ENCODE results near the gene MYO5A. TPM values are rescaled to one million over a fixed set of nuclear protein-coding genes. Genes with fewer than 3 reads are reported as not detected.

Gene MYO5A
- polyA plus RNA-seq, 1 of the 3 experiments (the other 2 are of a cell fraction) = 11.0 TPM

GRCh38 chr15:52362497-52362896 is 166.2 kb downstream of the MYO5A start:
- no peak overlapping the region for H2AFZ ChIP-seq (ENCODE audit: low read depth)
- H3K36me3 ChIP-seq (replicated peaks in 1 of 2; ENCODE audit: control insufficient read depth in 1 of 2, insufficient read depth in 2 of 2, low read length in 1 of 2) = peaks cover 21 to 29% of the 10 kb centered on the region in 2 experiments
- H4K20me1 ChIP-seq (ENCODE audit: insufficient read depth) = no peaks in the 10 kb centered on the region
- ChIA-PET CTCF (interaction anchor here (0.8 kb wide), 1 partner anchor 106 kb away, joined by 3 read pairs; no protein-coding TSS in a partner anchor), POLR2A (interaction anchor here (0.6 kb wide), 1 partner anchor 139 kb away, joined by 3 read pairs; no protein-coding TSS in a partner anchor)
- no peak overlapping the region for H3K4me3 ChIP-seq (ENCODE audit: low read depth in 2 of 2, low read length in 1 of 2)
- H3K4me2 ChIP-seq = no peak overlapping the region
- no peak overlapping the region for H3K9ac ChIP-seq
- no peaks in the 10 kb centered on the region for H3K9me3 ChIP-seq
- no peaks in the 10 kb centered on the region for H3F3A ChIP-seq (replicated peaks; ENCODE audit: insufficient read depth)
- TF ChIP-seq NFIC (IDR thresholded peaks at IDR 0.05; ENCODE audit: borderline replicate concordance) (no peak), RCOR1 (IDR thresholded peaks at IDR 0.05; ENCODE audit: low read length) (no peak)
- H3K27me3 ChIP-seq (ENCODE audit: insufficient read depth) = no peaks in the 10 kb centered on the region
- H3K9me2 ChIP-seq = no peaks in the 10 kb centered on the region
- peaks cover 0 to 2% of the 10 kb centered on the region in 2 experiments; a peak in 1 of 4 replicates for H3K4me1 ChIP-seq (ENCODE audit: control insufficient read depth in 1 of 2, insufficient read depth in 2 of 2, low read depth in 1 of 2, low read length in 1 of 2)
- no peaks in the 10 kb centered on the region for H3K79me2 ChIP-seq (ENCODE audit: insufficient read depth)
- WGBS (ENCODE audit: low lambda C conversion rate) = 95% methylated on average over 3 of the region's 3 CpGs
- no peak for DNase-seq
- no peak overlapping the region for H3K27ac ChIP-seq (ENCODE audit: low read depth in 2 of 2, low read length in 1 of 2)

DNA sequence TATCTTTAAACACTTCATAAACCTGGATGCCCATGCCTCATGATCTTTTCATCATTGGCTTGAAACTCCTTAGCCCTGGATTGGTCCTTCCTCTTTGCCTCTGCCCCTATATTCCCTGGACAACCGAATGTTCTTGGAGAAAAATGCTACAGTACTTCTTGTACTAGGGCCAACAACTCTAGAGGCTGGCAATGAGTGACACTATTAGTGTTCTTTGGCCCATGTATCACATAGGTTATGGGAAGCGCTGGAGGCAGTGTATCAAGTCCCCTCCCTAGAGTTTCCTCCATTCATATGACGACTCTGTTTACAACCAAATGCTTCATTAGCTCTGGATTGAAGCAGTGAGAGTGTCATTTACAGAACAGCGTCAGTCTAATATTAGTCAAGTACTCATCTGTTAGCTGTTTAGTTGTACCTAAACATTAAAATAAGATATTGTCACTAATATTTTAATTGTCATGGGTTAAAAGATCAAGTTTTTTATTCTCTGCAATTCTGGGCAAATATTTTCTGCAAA is 166.6 kb downstream of the MYO5A start:
- 94% methylated on average over 4 of the region's 4 CpGs for WGBS (ENCODE audit: low lambda C conversion rate)
- CTCF ChIA-PET = interaction anchor here (0.8 kb wide), 1 partner anchor 105 kb away, joined by 3 read pairs; no protein-coding TSS in a partner anchor

More for the DNA sequence above, 166.6 kb downstream of the MYO5A start:
- TF ChIP-seq MEF2A (IDR thresholded peaks at IDR 0.05; ENCODE audit: borderline replicate concordance, low read depth) = no peak
- no peak for TF ChIP-seq RFX5 (IDR thresholded peaks at IDR 0.05; ENCODE audit: low read length)
- TF ChIP-seq, protein P1, sequence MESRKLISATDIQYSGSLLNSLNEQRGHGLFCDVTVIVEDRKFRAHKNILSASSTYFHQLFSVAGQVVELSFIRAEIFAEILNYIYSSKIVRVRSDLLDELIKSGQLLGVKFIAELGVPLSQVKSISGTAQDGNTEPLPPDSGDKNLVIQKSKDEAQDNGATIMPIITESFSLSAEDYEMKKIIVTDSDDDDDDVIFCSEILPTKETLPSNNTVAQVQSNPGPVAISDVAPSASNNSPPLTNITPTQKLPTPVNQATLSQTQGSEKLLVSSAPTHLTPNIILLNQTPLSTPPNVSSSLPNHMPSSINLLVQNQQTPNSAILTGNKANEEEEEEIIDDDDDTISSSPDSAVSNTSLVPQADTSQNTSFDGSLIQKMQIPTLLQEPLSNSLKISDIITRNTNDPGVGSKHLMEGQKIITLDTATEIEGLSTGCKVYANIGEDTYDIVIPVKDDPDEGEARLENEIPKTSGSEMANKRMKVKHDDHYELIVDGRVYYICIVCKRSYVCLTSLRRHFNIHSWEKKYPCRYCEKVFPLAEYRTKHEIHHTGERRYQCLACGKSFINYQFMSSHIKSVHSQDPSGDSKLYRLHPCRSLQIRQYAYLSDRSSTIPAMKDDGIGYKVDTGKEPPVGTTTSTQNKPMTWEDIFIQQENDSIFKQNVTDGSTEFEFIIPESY (IDR thresholded peaks at IDR 0.05; ENCODE audit: borderline replicate concordance, low read depth) = no peak
- TF ChIP-seq ELF1 (IDR thresholded peaks at IDR 0.05) = no peak
- TF ChIP-seq NFIC (IDR thresholded peaks at IDR 0.05; ENCODE audit: borderline replicate concordance) = no peak
- TF ChIP-seq, protein P2, sequence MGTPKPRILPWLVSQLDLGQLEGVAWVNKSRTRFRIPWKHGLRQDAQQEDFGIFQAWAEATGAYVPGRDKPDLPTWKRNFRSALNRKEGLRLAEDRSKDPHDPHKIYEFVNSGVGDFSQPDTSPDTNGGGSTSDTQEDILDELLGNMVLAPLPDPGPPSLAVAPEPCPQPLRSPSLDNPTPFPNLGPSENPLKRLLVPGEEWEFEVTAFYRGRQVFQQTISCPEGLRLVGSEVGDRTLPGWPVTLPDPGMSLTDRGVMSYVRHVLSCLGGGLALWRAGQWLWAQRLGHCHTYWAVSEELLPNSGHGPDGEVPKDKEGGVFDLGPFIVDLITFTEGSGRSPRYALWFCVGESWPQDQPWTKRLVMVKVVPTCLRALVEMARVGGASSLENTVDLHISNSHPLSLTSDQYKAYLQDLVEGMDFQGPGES (IDR thresholded peaks at IDR 0.05; ENCODE audit: low read depth, low read length) = no peak
- TF ChIP-seq YY1 (IDR thresholded peaks at IDR 0.05; ENCODE audit: low read depth) = no peak
- POLR2A ChIA-PET = interaction anchor here (0.6 kb wide), 1 partner anchor 139 kb away, joined by 3 read pairs; no protein-coding TSS in a partner anchor
- Histone ChIP-seq H4K20me1 (ENCODE audit: insufficient read depth) (no peaks in the 10 kb centered on the region), H3K36me3 (replicated peaks in 1 of 2; ENCODE audit: control insufficient read depth in 1 of 2, insufficient read depth in 2 of 2, low read length in 1 of 2) (peaks cover 22 to 29% of the 10 kb centered on the region in 2 experiments), H3K79me2 (ENCODE audit: insufficient read depth) (no peaks in the 10 kb centered on the region), H3K9ac (no peak overlapping the region), H2AFZ (ENCODE audit: low read depth) (no peak overlapping the region), H3F3A (replicated peaks; ENCODE audit: insufficient read depth) (no peaks in the 10 kb centered on the region), H3K9me2 (no peaks in the 10 kb centered on the region), H3K4me3 (ENCODE audit: low read depth in 2 of 2, low read length in 1 of 2) (no peak overlapping the region), H3K9me3 (no peaks in the 10 kb centered on the region), H3K27ac (ENCODE audit: low read depth in 2 of 2, low read length in 1 of 2) (no peak overlapping the region), H3K27me3 (ENCODE audit: insufficient read depth) (no peaks in the 10 kb centered on the region), H3K4me1 (ENCODE audit: control insufficient read depth in 1 of 2, insufficient read depth in 2 of 2, low read depth in 1 of 2, low read length in 1 of 2) (peaks cover 0 to 2% of the 10 kb centered on the region in 2 experiments; a peak in 1 of 4 replicates), H3K4me2 (no peak overlapping the region)
- no peak for DNase-seq

All from SK-N-SH (cell line).